Astrocyte (in vitro differentiated cells and primary cell): ENCODE measurements around the gene VHLL. TPM values are rescaled to one million over a fixed set of nuclear protein-coding genes. Genes with fewer than 3 reads are reported as not detected.

Experiments
- DNase-seq: peaks from one replicate; pipeline ENCODE4 v3.0.0-alpha.2; 2010; ENCODE audit warnings: low read depth
- FAIRE-seq: peaks from 2 replicates; lab custom pipeline; 2011; peaks lifted over from hg19 to GRCh38; lab: Jason Lieb, UNC
- H2AFZ ChIP-seq: 2 replicates; pipeline ENCODE4 v1.6.0; 2012; ENCODE audit warnings: low read depth, low read length, inconsistent platforms
- H3K27ac ChIP-seq: 2 replicates; pipeline ENCODE4 v1.5.1; 2011; ENCODE audit warnings: low read depth, low read length, inconsistent platforms
- H3K27me3 ChIP-seq: 2 replicates; pipeline ENCODE4 v1.6.0; 2011; ENCODE audit warnings: low read length, inconsistent platforms; ENCODE audit not compliant: insufficient read depth
- H3K36me3 ChIP-seq: 2 replicates; pipeline ENCODE4 v1.5.1; 2011; ENCODE audit warnings: low read length, inconsistent platforms; ENCODE audit not compliant: insufficient read depth
- H3K4me1 ChIP-seq: 2 replicates; pipeline ENCODE4 v1.5.1; 2011; ENCODE audit warnings: low read length, inconsistent platforms; ENCODE audit not compliant: insufficient read depth
- H3K4me2 ChIP-seq: 2 replicates; pipeline ENCODE4 v1.6.0; 2012; ENCODE audit warnings: low read length, inconsistent platforms
- H3K4me3 ChIP-seq: 2 replicates; pipeline ENCODE4 v1.5.1; 2011; ENCODE audit warnings: low read depth, mild to moderate bottlenecking, low read length, inconsistent platforms; ENCODE audit not compliant: insufficient read depth
- H3K79me2 ChIP-seq: 2 replicates; pipeline ENCODE4 v1.6.0; 2012; ENCODE audit warnings: mild to moderate bottlenecking, low read length, inconsistent platforms; ENCODE audit not compliant: insufficient read depth
- H3K9ac ChIP-seq: 2 replicates; pipeline ENCODE4 v1.6.0; 2012; ENCODE audit warnings: mild to moderate bottlenecking, low read length, inconsistent platforms
- H3K9me3 ChIP-seq: 2 replicates; pipeline ENCODE4 v1.5.1; 2012; ENCODE audit warnings: low read depth, mild to moderate bottlenecking, low read length, inconsistent platforms; ENCODE audit not compliant: insufficient read depth
- H4K20me1 ChIP-seq: 2 replicates; pipeline ENCODE4 v1.6.0; 2012; ENCODE audit warnings: low read length, inconsistent platforms; ENCODE audit not compliant: insufficient read depth
- H3K27ac Mint-ChIP-seq: one replicate; pipeline ENCODE4 v1.8.0; 2021; ENCODE audit warnings: mild to moderate bottlenecking, mixed read lengths; ENCODE audit not compliant: unreplicated experiment
- H3K27me3 Mint-ChIP-seq: one replicate; pipeline ENCODE4 v1.8.0; 2021; ENCODE audit warnings: low read depth, mixed read lengths; ENCODE audit not compliant: unreplicated experiment
- H3K36me3 Mint-ChIP-seq: one replicate; pipeline ENCODE4 v1.8.0; 2021; ENCODE audit warnings: low read depth, mixed read lengths; ENCODE audit not compliant: unreplicated experiment
- H3K4me1 Mint-ChIP-seq: one replicate; pipeline ENCODE4 v1.8.0; 2021; ENCODE audit warnings: low read depth, mixed read lengths; ENCODE audit not compliant: unreplicated experiment
- H3K4me3 Mint-ChIP-seq: one replicate; pipeline ENCODE4 v1.8.0; 2021; ENCODE audit warnings: mild to moderate bottlenecking, moderate library complexity, mixed read lengths; ENCODE audit not compliant: unreplicated experiment
- H3K9me3 Mint-ChIP-seq: one replicate; pipeline ENCODE4 v1.8.0; 2021; ENCODE audit warnings: mild to moderate bottlenecking, mixed read lengths; ENCODE audit not compliant: unreplicated experiment
- CTCF ChIP-seq: IDR thresholded peaks from 2 replicates; pipeline ENCODE4 v1.5.1; 2011; ENCODE audit warnings: low read depth, mild to moderate bottlenecking, inconsistent platforms, low read length, moderate library complexity; ENCODE audit not compliant: insufficient read depth
- EZH2 ChIP-seq: IDR thresholded peaks from 2 replicates; pipeline ENCODE4 v1.6.1; 2012; ENCODE audit warnings: mild to moderate bottlenecking, low read length, inconsistent platforms; ENCODE audit not compliant: insufficient read depth
- total RNA-seq: library from RNA; stranded (reverse); gene quantifications from 2 replicates; pipeline ENCODE4 v1.2.1, GENCODE V29; 2021

Gene VHLL
- total RNA-seq, 1 donor from 2014 or later, result 0.34 TPM

GRCh38 chr1:156320560-156320959 is 21.5 kb upstream of the VHLL start:
- DNase-seq, result no peak
- Mint-ChIP-seq H3K4me1 (no peaks in the 10 kb centered on the region), H3K36me3 (peaks cover 12% of the 10 kb centered on the region), H3K4me3 (no peak overlapping the region), H3K27ac (no peak overlapping the region), H3K27me3 (no peaks in the 10 kb centered on the region), H3K9me3 (no peaks in the 10 kb centered on the region)
- H3K4me3 ChIP-seq, result no peak overlapping the region
- peaks cover 17% of the 10 kb centered on the region for H3K79me2 ChIP-seq
- no peak overlapping the region for H3K9ac ChIP-seq
- no peak overlapping the region for H3K4me2 ChIP-seq
- no peaks in the 10 kb centered on the region for H3K27me3 ChIP-seq
- no peaks in the 10 kb centered on the region for H3K4me1 ChIP-seq
- peaks cover 63% of the 10 kb centered on the region for H3K36me3 ChIP-seq
- TF ChIP-seq EZH2 (no peak), CTCF (no peak)
- H2AFZ ChIP-seq, result no peak overlapping the region
- H3K27ac ChIP-seq, result peak overlapping the region; percentile 8
- H3K9me3 ChIP-seq, result no peaks in the 10 kb centered on the region
- no peak for FAIRE-seq
- H4K20me1 ChIP-seq, result peaks cover 54% of the 10 kb centered on the region

- no peak overlapping the region for H3K9ac ChIP-seq
- no peak overlapping the region for H3K4me3 Mint-ChIP-seq
- H3K4me2 ChIP-seq, result no peak overlapping the region
- TF ChIP-seq CTCF (peak; percentile 55), EZH2 (no peak)
- no peak overlapping the region for H2AFZ ChIP-seq
- H3K9me3 ChIP-seq, result no peaks in the 10 kb centered on the region
- H3K4me1 ChIP-seq, result no peaks in the 10 kb centered on the region
- H3K27ac ChIP-seq, result no peak overlapping the region
- peaks cover 11% of the 10 kb centered on the region for H3K79me2 ChIP-seq
- no peak overlapping the region for H3K4me3 ChIP-seq
- peaks cover 70% of the 10 kb centered on the region for H3K36me3 ChIP-seq
- H3K27me3 Mint-ChIP-seq, result no peaks in the 10 kb centered on the region
- H3K9me3 Mint-ChIP-seq, result no peaks in the 10 kb centered on the region
- H4K20me1 ChIP-seq, result peaks cover 50% of the 10 kb centered on the region
- no peaks in the 10 kb centered on the region for H3K27me3 ChIP-seq
- FAIRE-seq, result no peak
- no peak overlapping the region for H3K27ac Mint-ChIP-seq
- no peaks in the 10 kb centered on the region for H3K4me1 Mint-ChIP-seq
- H3K36me3 Mint-ChIP-seq, result peaks cover 15% of the 10 kb centered on the region
- DNase-seq, result no peak
Measured at GRCh38 chr1:156319664-156320063, 20.6 kb upstream of the VHLL start.

DNA sequence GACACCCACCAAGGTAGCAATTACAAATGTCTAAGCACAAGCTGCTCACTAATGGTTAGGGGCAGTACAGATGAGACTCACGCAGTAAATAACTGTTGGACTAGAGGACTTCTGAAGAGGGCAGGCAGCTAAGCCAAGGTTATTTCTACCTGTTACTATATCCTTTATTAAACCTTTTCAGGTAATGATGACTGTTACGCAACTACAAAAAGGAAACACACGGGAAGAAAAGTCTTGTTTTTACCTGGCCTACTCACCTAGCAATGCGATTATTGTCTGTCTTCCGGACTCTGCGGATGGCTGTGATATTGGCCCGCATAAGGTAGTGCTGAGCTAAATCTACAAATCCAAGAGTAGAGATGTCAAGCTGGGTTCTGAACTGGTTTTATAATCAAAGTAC is 17.8 kb upstream of the VHLL start:
- H3K79me2 ChIP-seq, result peaks cover 2% of the 10 kb centered on the region
- no peak overlapping the region for H3K9ac ChIP-seq
- TF ChIP-seq EZH2, result no peak
- TF ChIP-seq CTCF, result no peak
- H3K9me3 Mint-ChIP-seq, result no peaks in the 10 kb centered on the region
- no peaks in the 10 kb centered on the region for H3K4me1 Mint-ChIP-seq
- no peak overlapping the region for H3K27ac Mint-ChIP-seq
- no peaks in the 10 kb centered on the region for H3K27me3 Mint-ChIP-seq
- no peak for FAIRE-seq
- no peaks in the 10 kb centered on the region for H3K4me1 ChIP-seq
- H3K4me2 ChIP-seq, result no peak overlapping the region
- H4K20me1 ChIP-seq, result peaks cover 45% of the 10 kb centered on the region
- no peaks in the 10 kb centered on the region for H3K27me3 ChIP-seq
- no peaks in the 10 kb centered on the region for H3K9me3 ChIP-seq
- H3K4me3 ChIP-seq, result no peak overlapping the region
- H3K27ac ChIP-seq, result no peak overlapping the region
- H3K36me3 Mint-ChIP-seq, result peaks cover 20% of the 10 kb centered on the region
- H3K4me3 Mint-ChIP-seq, result no peak overlapping the region
- DNase-seq, result no peak
- H3K36me3 ChIP-seq, result peaks cover 77% of the 10 kb centered on the region
- no peak overlapping the region for H2AFZ ChIP-seq
